ENCODE results near the gene CRACR2A.

Gene CRACR2A

GRCh38 chr12:3636328-3636727 lies 116.6 kb downstream of the CRACR2A start:
- TF ChIP-seq REST (IDR thresholded peaks at IDR 0.05; ENCODE audit: low read depth) (no peak), TCF12 (IDR thresholded peaks at IDR 0.05; ENCODE audit: low read depth) (no peak), EGR1 (IDR thresholded peaks at IDR 0.05) (no peak), EP300 (IDR thresholded peaks at IDR 0.05; ENCODE audit: borderline replicate concordance) (no peak), CEBPB (IDR thresholded peaks at IDR 0.05) (no peak), CREB1 (IDR thresholded peaks at IDR 0.05; ENCODE audit: low read depth) (no peak), TEAD4 (IDR thresholded peaks at IDR 0.05) (no peak), NFIC (IDR thresholded peaks at IDR 0.05) (no peak), FOXM1 (IDR thresholded peaks at IDR 0.05; ENCODE audit: borderline replicate concordance, low read depth) (no peak), RAD21 (IDR thresholded peaks at IDR 0.05; ENCODE audit: low read depth) (no peak), ZBTB7A (IDR thresholded peaks at IDR 0.05; ENCODE audit: low read depth) (no peak), YY1 (IDR thresholded peaks at IDR 0.05; ENCODE audit: low read depth) (no peak)
- TF ChIP-seq, protein P1, sequence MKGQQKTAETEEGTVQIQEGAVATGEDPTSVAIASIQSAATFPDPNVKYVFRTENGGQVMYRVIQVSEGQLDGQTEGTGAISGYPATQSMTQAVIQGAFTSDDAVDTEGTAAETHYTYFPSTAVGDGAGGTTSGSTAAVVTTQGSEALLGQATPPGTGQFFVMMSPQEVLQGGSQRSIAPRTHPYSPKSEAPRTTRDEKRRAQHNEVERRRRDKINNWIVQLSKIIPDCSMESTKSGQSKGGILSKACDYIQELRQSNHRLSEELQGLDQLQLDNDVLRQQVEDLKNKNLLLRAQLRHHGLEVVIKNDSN (IDR thresholded peaks at IDR 0.05), result no peak
- TF ChIP-seq, protein P2, sequence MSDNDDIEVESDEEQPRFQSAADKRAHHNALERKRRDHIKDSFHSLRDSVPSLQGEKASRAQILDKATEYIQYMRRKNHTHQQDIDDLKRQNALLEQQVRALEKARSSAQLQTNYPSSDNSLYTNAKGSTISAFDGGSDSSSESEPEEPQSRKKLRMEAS (IDR thresholded peaks at IDR 0.05), result no peak

DNA sequence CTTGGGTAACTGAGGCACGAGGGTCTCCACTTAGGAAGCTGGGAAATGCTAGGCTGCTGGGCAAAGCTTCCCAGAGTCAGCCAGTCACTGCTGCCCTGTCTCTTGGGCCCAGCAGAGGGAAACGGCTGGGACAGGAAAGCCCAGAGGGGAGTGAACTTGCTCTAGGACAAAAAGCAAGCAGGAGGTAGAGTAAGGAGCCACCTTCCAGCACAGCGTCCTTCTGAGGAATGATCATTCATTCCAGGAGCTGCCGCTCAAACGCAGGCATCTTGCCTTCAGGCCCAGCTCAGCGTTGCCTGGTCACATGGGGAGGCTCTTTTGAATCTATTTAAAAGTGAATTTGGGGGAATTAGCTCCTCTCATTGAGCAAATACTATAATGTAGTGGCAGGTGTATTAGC lies 118.6 kb downstream of the CRACR2A start:
- no peak for TF ChIP-seq TCF12 (IDR thresholded peaks at IDR 0.05; ENCODE audit: low read depth)
- TF ChIP-seq CEBPB (IDR thresholded peaks at IDR 0.05), result no peak
- TF ChIP-seq, protein P1 (IDR thresholded peaks at IDR 0.05), result no peak
- TF ChIP-seq NFIC (IDR thresholded peaks at IDR 0.05), result no peak
- no peak for TF ChIP-seq RAD21 (IDR thresholded peaks at IDR 0.05; ENCODE audit: low read depth)
- TF ChIP-seq FOXM1 (IDR thresholded peaks at IDR 0.05; ENCODE audit: borderline replicate concordance, low read depth), result no peak
- no peak for TF ChIP-seq REST (IDR thresholded peaks at IDR 0.05; ENCODE audit: low read depth)
- TF ChIP-seq CREB1 (IDR thresholded peaks at IDR 0.05; ENCODE audit: low read depth), result no peak
- no peak for TF ChIP-seq TAF1 (IDR thresholded peaks at IDR 0.05; ENCODE audit: low read depth)
- no peak for TF ChIP-seq YY1 (IDR thresholded peaks at IDR 0.05; ENCODE audit: low read depth)

DNA sequence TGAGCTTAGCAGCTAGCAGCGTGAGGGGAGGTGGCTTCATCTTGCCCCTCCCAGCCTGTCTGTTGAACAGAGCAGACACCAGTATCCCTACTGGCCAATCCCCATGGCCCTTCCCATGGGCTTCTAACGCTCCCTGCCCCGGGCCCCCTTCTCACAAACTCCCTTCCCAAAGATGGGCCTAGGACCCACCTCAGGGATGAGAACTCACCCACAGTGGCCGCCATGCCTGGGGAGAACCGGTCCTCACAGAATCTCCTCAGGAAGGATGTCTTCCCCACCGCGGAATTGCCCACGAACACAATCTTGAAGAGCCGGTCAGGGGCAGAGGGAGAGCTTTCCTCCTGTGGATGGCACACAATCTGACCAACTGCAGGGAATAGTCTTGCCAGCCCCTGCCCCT lies 119.5 kb downstream of the CRACR2A start:
- TF ChIP-seq YY1 (IDR thresholded peaks at IDR 0.05; ENCODE audit: low read depth) (no peak), TAF1 (IDR thresholded peaks at IDR 0.05; ENCODE audit: low read depth) (no peak), EGR1 (IDR thresholded peaks at IDR 0.05) (no peak), CREB1 (IDR thresholded peaks at IDR 0.05; ENCODE audit: low read depth) (no peak), REST (IDR thresholded peaks at IDR 0.05; ENCODE audit: low read depth) (no peak), FOXM1 (IDR thresholded peaks at IDR 0.05; ENCODE audit: borderline replicate concordance, low read depth) (no peak), ZBTB7A (IDR thresholded peaks at IDR 0.05; ENCODE audit: low read depth) (no peak), TEAD4 (IDR thresholded peaks at IDR 0.05) (no peak), NFIC (IDR thresholded peaks at IDR 0.05) (no peak)
- TF ChIP-seq, protein P2 (IDR thresholded peaks at IDR 0.05), result no peak
- TF ChIP-seq, protein P1 (IDR thresholded peaks at IDR 0.05), result no peak

GRCh38 chr12:3632754-3633153 lies 120.2 kb downstream of the CRACR2A start:
- TF ChIP-seq TCF12 (IDR thresholded peaks at IDR 0.05; ENCODE audit: low read depth) (no peak), FOXM1 (IDR thresholded peaks at IDR 0.05; ENCODE audit: borderline replicate concordance, low read depth) (no peak), REST (IDR thresholded peaks at IDR 0.05; ENCODE audit: low read depth) (no peak), CREB1 (IDR thresholded peaks at IDR 0.05; ENCODE audit: low read depth) (no peak), TAF1 (IDR thresholded peaks at IDR 0.05; ENCODE audit: low read depth) (no peak), ZBTB7A (IDR thresholded peaks at IDR 0.05; ENCODE audit: low read depth) (no peak), NFIC (IDR thresholded peaks at IDR 0.05) (no peak), RAD21 (IDR thresholded peaks at IDR 0.05; ENCODE audit: low read depth) (no peak), YY1 (IDR thresholded peaks at IDR 0.05; ENCODE audit: low read depth) (no peak), EGR1 (IDR thresholded peaks at IDR 0.05) (no peak), CEBPB (IDR thresholded peaks at IDR 0.05) (no peak), TEAD4 (IDR thresholded peaks at IDR 0.05) (no peak), EP300 (IDR thresholded peaks at IDR 0.05; ENCODE audit: borderline replicate concordance) (no peak)
- TF ChIP-seq, protein P2 (IDR thresholded peaks at IDR 0.05), result no peak
- TF ChIP-seq, protein P1 (IDR thresholded peaks at IDR 0.05), result no peak

Measured in Ishikawa (cell line).